H1 (cell line): ENCODE results near the gene BIN1. TPM values are rescaled to one million over a fixed set of nuclear protein-coding genes. Genes with fewer than 3 reads are reported as not detected.

Source experiments
- CTCF ChIA-PET: fragments of 300-600 bp; sonication (Branson Sonifier 250); formaldehyde crosslinking; loops from one replicate; lab custom pipeline; 2021; ENCODE audit not compliant: partially characterized antibody; lab: Charles Lee
- POLR2A ChIA-PET: fragments of 300-600 bp; sonication (Branson Sonifier 250); formaldehyde crosslinking; loops from one replicate; lab custom pipeline; 2021; ENCODE audit warnings: inconsistent platforms; ENCODE audit not compliant: partially characterized antibody; lab: Charles Lee
- DNase-seq, 2 experiments: peaks; one replicate each; pipeline versions ENCODE4 v3.0.0 to v3.0.0-alpha.2; 2010 to 2022; ENCODE audit warnings: low spot score in 2 of 2, low read depth in 1 of 2, mixed read lengths in 1 of 2
- FAIRE-seq: peaks from 2 replicates; lab custom pipeline; 2011; peaks lifted over from hg19 to GRCh38; lab: Jason Lieb, UNC
- H2AFZ ChIP-seq: 2 replicates; pipeline ENCODE4 v1.8.1; 2012; ENCODE audit warnings: low read length, inconsistent platforms
- H2AK5ac ChIP-seq: 2 replicates; pipeline ENCODE4 v1.6.1; 2013; ENCODE audit warnings: low read depth, low read length
- H2BK120ac ChIP-seq: replicated peaks from 2 replicates; pipeline ENCODE3; 2013; ENCODE audit warnings: low read depth, low read length, inconsistent platforms
- H2BK12ac ChIP-seq: 2 replicates; pipeline ENCODE4 v1.6.1; 2013; ENCODE audit warnings: low read depth, low read length
- H2BK15ac ChIP-seq: 2 replicates; pipeline ENCODE4 v1.6.1; 2013; ENCODE audit warnings: low read length
- H2BK20ac ChIP-seq: 2 replicates; pipeline ENCODE4 v1.6.1; 2013; ENCODE audit warnings: low read length
- H2BK5ac ChIP-seq: 2 replicates; pipeline ENCODE4 v1.6.1; 2013; ENCODE audit warnings: low read depth, low read length
- H3K14ac ChIP-seq: 2 replicates; pipeline ENCODE4 v1.6.1; 2013; ENCODE audit warnings: inconsistent platforms; ENCODE audit not compliant: insufficient read length
- H3K18ac ChIP-seq: 2 replicates; pipeline ENCODE4 v1.6.1; 2013; ENCODE audit warnings: low read length; ENCODE audit errors: extremely low read depth
- H3K23ac ChIP-seq: 2 replicates; pipeline ENCODE4 v1.6.1; 2013; ENCODE audit warnings: inconsistent platforms; ENCODE audit not compliant: insufficient read length
- H3K23me2 ChIP-seq: 2 replicates; pipeline ENCODE4 v1.6.1; 2013; ENCODE audit warnings: low read depth, low read length
- H3K27ac ChIP-seq: 2 replicates; pipeline ENCODE4 v1.6.1; 2011; ENCODE audit warnings: low read depth, low read length, inconsistent platforms
- H3K27me3 ChIP-seq, 4 experiments: replicated peaks in 1 of 4; 1 replicate in 1 of 4; 2 replicates in 3 of 4; pipeline versions ENCODE4 v1.6.1 to v1.8.1; 2011 to 2013; ENCODE audit warnings: low read length in 3 of 4, mild to moderate bottlenecking in 3 of 4, inconsistent platforms in 2 of 4, mixed read lengths in 2 of 4, moderate library complexity in 1 of 4; ENCODE audit not compliant: control insufficient read depth in 3 of 4, insufficient read depth in 3 of 4; ENCODE audit errors: extremely low read depth in 1 of 4
- H3K36me3 ChIP-seq, 4 experiments: 2 replicates each; pipeline versions ENCODE4 v1.6.1 to v1.8.1; 2011 to 2013; ENCODE audit warnings: mild to moderate bottlenecking in 4 of 4, low read length in 3 of 4, moderate library complexity in 2 of 4, control low read depth in 1 of 4, inconsistent platforms in 1 of 4; ENCODE audit not compliant: insufficient read depth in 4 of 4, control insufficient read depth in 2 of 4
- H3K4ac ChIP-seq: replicated peaks from 2 replicates; pipeline ENCODE3; 2013; ENCODE audit warnings: low read length, low read depth, mixed read lengths, inconsistent platforms; ENCODE audit not compliant: insufficient read length
- H3K4me1 ChIP-seq, 4 experiments: replicated peaks in 1 of 4; 1 replicate in 1 of 4; 2 replicates in 3 of 4; pipeline versions ENCODE4 v1.6.1 to v1.8.1; 2011 to 2013; ENCODE audit warnings: low read length in 3 of 4, inconsistent platforms in 2 of 4, mixed read lengths in 1 of 4; ENCODE audit not compliant: insufficient read depth in 4 of 4, control insufficient read depth in 3 of 4
- H3K4me2 ChIP-seq, 2 experiments: 2 replicates each; pipeline versions ENCODE4 v1.6.1 to v1.8.1; 2011 to 2013; ENCODE audit warnings: low read depth in 2 of 2, low read length in 2 of 2, control low read depth in 1 of 2, inconsistent platforms in 1 of 2, mild to moderate bottlenecking in 1 of 2; ENCODE audit not compliant: insufficient read depth in 1 of 2
- H3K4me3 ChIP-seq, 4 experiments: fragments of 200-600, 300-600 bp in 1 of 4; sonication (generic), shearing (Covaris generic), sonication (Bioruptor Twin) in 1 of 4; 2 replicates each; pipeline versions ENCODE4 v1.5.1 to v1.8.1; 2011 to 2016; ENCODE audit warnings: low read length in 4 of 4, low read depth in 3 of 4, control low read depth in 2 of 4, inconsistent platforms in 2 of 4, mild to moderate bottlenecking in 2 of 4, mixed read lengths in 1 of 4, moderate library complexity in 1 of 4; ENCODE audit not compliant: insufficient read depth in 2 of 4; ENCODE audit errors: extremely low read depth in 1 of 4
- H3K56ac ChIP-seq: replicated peaks from 2 replicates; pipeline ENCODE3; 2013; ENCODE audit warnings: low read depth, mild to moderate bottlenecking, mixed read lengths, low read length, inconsistent platforms; ENCODE audit not compliant: insufficient read length
- H3K79me1 ChIP-seq: 2 replicates; pipeline ENCODE4 v1.6.1; 2013; ENCODE audit warnings: low read depth, low read length, control low read depth
- H3K79me2 ChIP-seq, 2 experiments: 2 replicates each; pipeline versions ENCODE4 v1.6.1 to v1.8.1; 2012 to 2013; ENCODE audit warnings: low read length in 2 of 2, mild to moderate bottlenecking in 2 of 2, inconsistent platforms in 1 of 2; ENCODE audit not compliant: insufficient read depth in 2 of 2, control insufficient read depth in 1 of 2
- H3K9ac ChIP-seq, 4 experiments: replicated peaks in 1 of 4; 1 replicate in 1 of 4; 2 replicates in 3 of 4; pipeline versions ENCODE4 v1.6.1 to v1.8.1; 2011 to 2013; ENCODE audit warnings: low read depth in 3 of 4, low read length in 3 of 4, control low read depth in 2 of 4, mild to moderate bottlenecking in 2 of 4, moderate library complexity in 2 of 4, inconsistent platforms in 1 of 4; ENCODE audit errors: extremely low read depth in 1 of 4
- H3K9me3 ChIP-seq, 2 experiments: 2 replicates each; pipeline versions ENCODE4 v1.6.1 to v1.8.1; 2012 to 2013; ENCODE audit warnings: mild to moderate bottlenecking in 2 of 2, moderate library complexity in 2 of 2, control low read depth in 1 of 2, inconsistent platforms in 1 of 2, low read depth in 1 of 2, low read length in 1 of 2, mixed read lengths in 1 of 2; ENCODE audit not compliant: insufficient read depth in 2 of 2
- H4K20me1 ChIP-seq, 2 experiments: replicated peaks in 1 of 2; 2 replicates each; pipeline versions ENCODE3 to v1.8.1; 2011 to 2013; ENCODE audit warnings: inconsistent platforms in 2 of 2, low read length in 2 of 2, mild to moderate bottlenecking in 1 of 2; ENCODE audit not compliant: insufficient read depth in 2 of 2, control insufficient read depth in 1 of 2
- H4K5ac ChIP-seq: 2 replicates; pipeline ENCODE4 v1.6.1; 2013; ENCODE audit warnings: low read length, low read depth, mixed read lengths, inconsistent platforms; ENCODE audit not compliant: insufficient read length
- H4K8ac ChIP-seq: 2 replicates; pipeline ENCODE4 v1.8.0; 2013; ENCODE audit warnings: mild to moderate bottlenecking, moderate library complexity, low read length, inconsistent platforms; ENCODE audit not compliant: insufficient read depth; ENCODE audit errors: extremely low read depth
- H4K91ac ChIP-seq: replicated peaks from 2 replicates; pipeline ENCODE3; 2013; ENCODE audit warnings: low read length, mixed read lengths, inconsistent platforms; ENCODE audit not compliant: insufficient read length
- ATF3 ChIP-seq: IDR thresholded peaks from 2 replicates; pipeline ENCODE4 v1.6.1; 2011; ENCODE audit warnings: low read depth, mild to moderate bottlenecking, low read length; ENCODE audit not compliant: insufficient read depth
- CTBP2 ChIP-seq: IDR thresholded peaks from 2 replicates; pipeline ENCODE4 v1.7.0; 2011; ENCODE audit warnings: borderline replicate concordance, mild to moderate bottlenecking, moderate library complexity, mixed read lengths, low read length; ENCODE audit not compliant: insufficient read depth, insufficient read length
- E2F6 ChIP-seq: IDR thresholded peaks from 2 replicates; pipeline ENCODE4 v1.6.1; 2012; ENCODE audit warnings: inconsistent platforms
- FOSL1 ChIP-seq: IDR thresholded peaks from 2 replicates; pipeline ENCODE4 v1.6.1; 2011; ENCODE audit warnings: mild to moderate bottlenecking, low read depth, low read length, moderate library complexity; ENCODE audit not compliant: insufficient read depth
- JUND ChIP-seq: IDR thresholded peaks from 2 replicates; pipeline ENCODE4 v1.6.1; 2011; ENCODE audit warnings: mild to moderate bottlenecking, improper control_type of control experiment, low read length
- NANOG ChIP-seq: IDR thresholded peaks from 2 replicates; pipeline ENCODE4 v1.6.1; 2011; ENCODE audit warnings: low read length, low read depth, mild to moderate bottlenecking, inconsistent platforms; ENCODE audit not compliant: insufficient read depth, poor library complexity, severe bottlenecking
- RBBP5 ChIP-seq: IDR thresholded peaks from 2 replicates; pipeline ENCODE4 v1.7.1; 2012; ENCODE audit warnings: low read depth, mild to moderate bottlenecking, inconsistent platforms, low read length, moderate library complexity, borderline replicate concordance
- SAP30 ChIP-seq: fragments of 300-600 bp; sonication (generic); IDR thresholded peaks from 2 replicates; pipeline ENCODE4 v1.7.1; 2012; ENCODE audit warnings: low read length, moderate library complexity, mild to moderate bottlenecking, inconsistent platforms; ENCODE audit not compliant: insufficient read depth, insufficient replicate concordance
- TCF12 ChIP-seq: IDR thresholded peaks from 2 replicates; pipeline ENCODE4 v1.6.1; 2011; ENCODE audit warnings: low read depth, mild to moderate bottlenecking, low read length
- WGBS, 2 experiments: shearing (Covaris generic) in 1 of 2; methylation state at CpG; one replicate each; pipeline versions ENCODE4 v1.1.6 to v1.1.7; 2013 to 2015; ENCODE audit warnings: low lambda C conversion rate in 2 of 2, mixed read lengths in 2 of 2, inconsistent platforms in 1 of 2, low coverage in 1 of 2, missing lambda C conversion rate in 1 of 2; ENCODE audit not compliant: insufficient replicate concordance in 2 of 2, insufficient coverage in 1 of 2, insufficient read length in 1 of 2; ENCODE audit errors: extremely low coverage in 1 of 2, missing lambda C conversion rate in 1 of 2; 5-methylcytosine and 5-hydroxymethylcytosine counted together
- polyA plus RNA-seq, 7 experiments: library from polyadenylated mRNA; depleted of rRNA in 3 of 7; stranded (reverse) in 5 of 7; unstranded in 2 of 7; fragments of >200 nt in 5 of 7; fragments of 200-250 nt in 2 of 7; gene quantifications; 1 replicate in 5 of 7; 2 replicates in 1 of 7; 4 replicates in 1 of 7; pipeline versions ENCODE4 v1.2.1 to v1.2.3, GENCODE V29; 2011 to 2013; ENCODE audit warnings: missing spikeins in 2 of 7, mixed read lengths in 2 of 7
- total RNA-seq: library from RNA; stranded (reverse); fragmentation: NEBNext Ultra II Directional; extraction: Animal tissue kit (Norgen Biotek cat#: 25700); gene quantifications from 2 replicates; pipeline ENCODE4 v1.2.1, GENCODE V29; 2021

Gene BIN1
- total and polyA plus RNA-seq, 2 of the 8 experiments (the other 6 are each of a cell fraction or from before 2014, with no cell fraction given) = 23.6 to 35.6 TPM

- CTCF ChIA-PET = interaction anchor here (1.4 kb wide), 1 partner anchor 58 kb away, joined by 3 read pairs; no protein-coding TSS in a partner anchor
- WGBS, 2 experiments = 87% methylated on average over 9 of the region's 13 CpGs; no CpG with 5 or more reads in 1 of the 2 experiments
Observed at GRCh38 chr2:127055786-127056076, 51.2 kb downstream of the BIN1 start.

More at GRCh38 chr2:127055786-127056076, 51.2 kb downstream of the BIN1 start:
- POLR2A ChIA-PET = no interaction called here
- no peak for TF ChIP-seq FOSL1
- TF ChIP-seq NANOG = no peak
- TF ChIP-seq E2F6 = no peak
- TF ChIP-seq RBBP5 = no peak
- TF ChIP-seq CTBP2 = no peak
- no peak for TF ChIP-seq SAP30
- no peak for TF ChIP-seq TCF12
- no peak for TF ChIP-seq JUND
- TF ChIP-seq ATF3 = no peak
- Histone ChIP-seq H3K79me2 (no peaks in the 10 kb centered on the region), H3K27me3 (no peaks in the 10 kb centered on the region), H2BK12ac (no peak overlapping the region), H3K56ac (no peak overlapping the region), H3K4ac (no peak overlapping the region), H3K14ac (no peak overlapping the region), H3K23me2 (no peaks in the 10 kb centered on the region), H2AK5ac (no peak overlapping the region), H2BK15ac (no peak overlapping the region), H2AFZ (no peak overlapping the region), H4K20me1 (peaks cover 0 to 3% of the 10 kb centered on the region in 2 experiments), H2BK5ac (no peak overlapping the region), H3K9me3 (no peaks in the 10 kb centered on the region), H3K4me1 (no peaks in the 10 kb centered on the region), H3K36me3 (no peaks in the 10 kb centered on the region), H3K79me1 (no peaks in the 10 kb centered on the region), H3K4me3 (no peak overlapping the region), H2BK120ac (no peak overlapping the region), H3K23ac (no peak overlapping the region), H2BK20ac (no peak overlapping the region), H4K91ac (no peak overlapping the region), H3K27ac (no peak overlapping the region), H3K9ac (no peak overlapping the region), H4K5ac (no peak overlapping the region), H4K8ac (no peak overlapping the region), H3K18ac (no peak overlapping the region), H3K4me2 (no peak overlapping the region)
- DNase-seq (no peak), FAIRE-seq (no peak)
